HepG2 (cell line): ENCODE results near the gene MYRIP. TPM values are rescaled to one million over a fixed set of nuclear protein-coding genes. Genes with fewer than 3 reads are reported as not detected.

ENCODE experiments used
- BORCS8-MEF2B ChIP-seq: sonication (generic); formaldehyde crosslinking; IDR thresholded peaks from 2 replicates; pipeline ENCODE4 v1.8.0; 2022; ENCODE audit warnings: mild to moderate bottlenecking, missing genetic modification reagents
- KDM5B ChIP-seq: sonication (generic); formaldehyde crosslinking; IDR thresholded peaks from 2 replicates; pipeline ENCODE4 v1.4.0; 2020; ENCODE audit warnings: missing genetic modification reagents, mild to moderate bottlenecking, borderline replicate concordance
- NFYB ChIP-seq: sonication (generic); formaldehyde crosslinking; IDR thresholded peaks from 2 replicates; pipeline ENCODE4 v1.4.0; 2020; ENCODE audit warnings: missing genetic modification reagents
- SRF ChIP-seq: IDR thresholded peaks from 2 replicates; pipeline ENCODE4 v1.6.1; 2011; ENCODE audit warnings: mild to moderate bottlenecking, low read depth, low read length, moderate library complexity
- THAP11 ChIP-seq: IDR thresholded peaks from 2 replicates; pipeline ENCODE4 v1.6.1; 2016; ENCODE audit warnings: missing biosample characterization, missing genetic modification reagents
- polyA plus RNA-seq, 8 experiments: library from polyadenylated mRNA; depleted of rRNA in 3 of 8; stranded (reverse) in 7 of 8; unstranded in 1 of 8; fragments of >200 nt; fragmentation: Illumina TruSeq in 4 of 8; extraction: Trizol in 4 of 8; gene quantifications; 2 replicates each; pipeline versions ENCODE4 v1.2.1 to v1.2.3, GENCODE V29; 2011 to 2016; ENCODE audit warnings: low read depth in 4 of 8, missing spikeins in 1 of 8, mixed read lengths in 1 of 8; ENCODE audit not compliant: insufficient read depth in 1 of 8
- total RNA-seq, 5 experiments: library from RNA; depleted of rRNA; stranded (reverse); fragments of >200 nt; fragmentation: Illumina TruSeq; extraction: Trizol; gene quantifications; 2 replicates each; pipeline ENCODE4 v1.2.3, GENCODE V29; 2016; ENCODE audit warnings: low read depth in 1 of 5
- TF ChIP-seq, protein P1 (sequence below): sonication (generic); formaldehyde crosslinking; IDR thresholded peaks from 2 replicates; pipeline ENCODE4 v1.4.0; 2020; ENCODE audit warnings: missing genetic modification reagents
- TF ChIP-seq, protein P2 (sequence below): sonication (generic); formaldehyde crosslinking; IDR thresholded peaks from 2 replicates; pipeline ENCODE4 v1.5.1; 2020; ENCODE audit warnings: missing genetic modification reagents, mild to moderate bottlenecking, borderline replicate concordance
- TF ChIP-seq, protein P3 (sequence below): sonication (generic); formaldehyde crosslinking; IDR thresholded peaks from 2 replicates; pipeline ENCODE4 v1.8.0; 2022; ENCODE audit warnings: mild to moderate bottlenecking, missing genetic modification reagents, borderline replicate concordance

MYRIP gene
- total and polyA plus RNA-seq, 2 of the 13 experiments (the other 11 are each of a cell fraction or from before 2014, with no cell fraction given): 0.64 to 0.84 TPM

DNA sequence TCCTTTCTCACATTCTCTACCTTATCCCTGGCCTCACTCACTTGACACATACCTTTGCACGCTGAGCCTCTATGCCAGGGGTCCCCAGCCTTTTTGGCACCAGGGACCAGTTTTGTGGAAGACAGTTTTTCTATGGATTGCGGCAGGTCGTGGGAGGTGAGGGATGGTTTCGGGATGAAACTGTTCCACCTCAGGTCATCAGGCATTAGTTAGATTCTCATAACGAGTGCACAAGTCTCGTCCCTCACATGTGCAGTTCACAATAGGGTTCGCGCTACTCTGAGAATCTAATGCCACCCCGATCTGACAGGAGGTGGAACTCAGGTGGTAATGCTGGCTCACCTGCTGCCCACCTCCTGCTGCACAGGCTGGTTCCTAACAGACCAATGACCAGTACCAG lies 387.6 kb downstream of the MYRIP start (continued):
- TF ChIP-seq, protein P1, sequence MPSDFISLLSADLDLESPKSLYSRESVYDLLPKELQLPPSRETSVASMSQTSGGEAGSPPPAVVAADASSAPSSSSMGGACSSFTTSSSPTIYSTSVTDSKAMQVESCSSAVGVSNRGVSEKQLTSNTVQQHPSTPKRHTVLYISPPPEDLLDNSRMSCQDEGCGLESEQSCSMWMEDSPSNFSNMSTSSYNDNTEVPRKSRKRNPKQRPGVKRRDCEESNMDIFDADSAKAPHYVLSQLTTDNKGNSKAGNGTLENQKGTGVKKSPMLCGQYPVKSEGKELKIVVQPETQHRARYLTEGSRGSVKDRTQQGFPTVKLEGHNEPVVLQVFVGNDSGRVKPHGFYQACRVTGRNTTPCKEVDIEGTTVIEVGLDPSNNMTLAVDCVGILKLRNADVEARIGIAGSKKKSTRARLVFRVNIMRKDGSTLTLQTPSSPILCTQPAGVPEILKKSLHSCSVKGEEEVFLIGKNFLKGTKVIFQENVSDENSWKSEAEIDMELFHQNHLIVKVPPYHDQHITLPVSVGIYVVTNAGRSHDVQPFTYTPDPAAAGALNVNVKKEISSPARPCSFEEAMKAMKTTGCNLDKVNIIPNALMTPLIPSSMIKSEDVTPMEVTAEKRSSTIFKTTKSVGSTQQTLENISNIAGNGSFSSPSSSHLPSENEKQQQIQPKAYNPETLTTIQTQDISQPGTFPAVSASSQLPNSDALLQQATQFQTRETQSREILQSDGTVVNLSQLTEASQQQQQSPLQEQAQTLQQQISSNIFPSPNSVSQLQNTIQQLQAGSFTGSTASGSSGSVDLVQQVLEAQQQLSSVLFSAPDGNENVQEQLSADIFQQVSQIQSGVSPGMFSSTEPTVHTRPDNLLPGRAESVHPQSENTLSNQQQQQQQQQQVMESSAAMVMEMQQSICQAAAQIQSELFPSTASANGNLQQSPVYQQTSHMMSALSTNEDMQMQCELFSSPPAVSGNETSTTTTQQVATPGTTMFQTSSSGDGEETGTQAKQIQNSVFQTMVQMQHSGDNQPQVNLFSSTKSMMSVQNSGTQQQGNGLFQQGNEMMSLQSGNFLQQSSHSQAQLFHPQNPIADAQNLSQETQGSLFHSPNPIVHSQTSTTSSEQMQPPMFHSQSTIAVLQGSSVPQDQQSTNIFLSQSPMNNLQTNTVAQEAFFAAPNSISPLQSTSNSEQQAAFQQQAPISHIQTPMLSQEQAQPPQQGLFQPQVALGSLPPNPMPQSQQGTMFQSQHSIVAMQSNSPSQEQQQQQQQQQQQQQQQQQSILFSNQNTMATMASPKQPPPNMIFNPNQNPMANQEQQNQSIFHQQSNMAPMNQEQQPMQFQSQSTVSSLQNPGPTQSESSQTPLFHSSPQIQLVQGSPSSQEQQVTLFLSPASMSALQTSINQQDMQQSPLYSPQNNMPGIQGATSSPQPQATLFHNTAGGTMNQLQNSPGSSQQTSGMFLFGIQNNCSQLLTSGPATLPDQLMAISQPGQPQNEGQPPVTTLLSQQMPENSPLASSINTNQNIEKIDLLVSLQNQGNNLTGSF: no peak
- TF ChIP-seq, protein P2, sequence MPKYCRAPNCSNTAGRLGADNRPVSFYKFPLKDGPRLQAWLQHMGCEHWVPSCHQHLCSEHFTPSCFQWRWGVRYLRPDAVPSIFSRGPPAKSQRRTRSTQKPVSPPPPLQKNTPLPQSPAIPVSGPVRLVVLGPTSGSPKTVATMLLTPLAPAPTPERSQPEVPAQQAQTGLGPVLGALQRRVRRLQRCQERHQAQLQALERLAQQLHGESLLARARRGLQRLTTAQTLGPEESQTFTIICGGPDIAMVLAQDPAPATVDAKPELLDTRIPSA (CRISPR knock-in tag): no peak
- no peak for TF ChIP-seq KDM5B (CRISPR knock-in tag)
- TF ChIP-seq, protein P3, sequence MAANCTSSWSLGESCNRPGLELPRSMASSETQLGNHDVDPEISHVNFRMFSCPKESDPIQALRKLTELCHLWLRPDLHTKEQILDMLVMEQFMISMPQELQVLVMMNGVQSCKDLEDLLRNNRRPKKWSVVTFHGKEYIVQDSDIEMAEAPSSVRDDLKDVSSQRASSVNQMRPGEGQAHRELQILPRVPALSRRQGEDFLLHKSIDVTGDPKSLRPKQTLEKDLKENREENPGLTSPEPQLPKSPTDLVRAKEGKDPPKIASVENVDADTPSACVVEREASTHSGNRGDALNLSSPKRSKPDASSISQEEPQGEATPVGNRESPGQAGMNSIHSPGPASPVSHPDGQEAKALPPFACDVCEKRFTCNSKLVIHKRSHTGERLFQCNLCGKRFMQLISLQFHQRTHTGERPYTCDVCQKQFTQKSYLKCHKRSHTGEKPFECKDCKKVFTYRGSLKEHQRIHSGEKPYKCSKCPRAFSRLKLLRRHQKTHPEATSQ (CRISPR knock-in tag): no peak
- no peak for TF ChIP-seq THAP11 (CRISPR knock-in tag)
- TF ChIP-seq NFYB (CRISPR knock-in tag): no peak
- TF ChIP-seq BORCS8-MEF2B: no peak
- no peak for TF ChIP-seq SRF
- TF ChIP-seq, all 625 proteins: peak for 0
